HAP-1 (cell line): ENCODE results near the gene ASB4.
"Not testable (repeated sequence)": the region's sequence is repeated elsewhere in the genome, so short reads cannot be mapped to it uniquely, and the experiment has no call there.

Source experiments
- DNase-seq, 2 experiments: peaks; one replicate each; pipeline ENCODE4 v3.0.0-alpha.2; 2016 to 2020; ENCODE audit warnings: low spot score in 2 of 2
- H3K27me3 ChIP-seq: fragments of 250-450 bp; sonication (Bioruptor Pico); 2 replicates; pipeline ENCODE4 v1.5.1; 2020; ENCODE audit warnings: low read depth, mild to moderate bottlenecking, moderate library complexity
- H3K36me3 ChIP-seq: fragments of 250-450 bp; sonication (Bioruptor Pico); replicated peaks from 2 replicates; pipeline ENCODE4 v1.5.1; 2020; ENCODE audit warnings: mild to moderate bottlenecking
- H3K4me1 ChIP-seq: fragments of 250-450 bp; sonication (Bioruptor Pico); 2 replicates; pipeline ENCODE4 v1.5.1; 2020; ENCODE audit warnings: mild to moderate bottlenecking
- H3K4me3 ChIP-seq: fragments of 250-450 bp; sonication (Bioruptor Pico); 2 replicates; pipeline ENCODE4 v1.5.1; 2020; ENCODE audit warnings: mild to moderate bottlenecking, moderate library complexity
- H3K9me3 ChIP-seq: fragments of 250-450 bp; sonication (Bioruptor Pico); 2 replicates; pipeline ENCODE4 v1.5.1; 2020; ENCODE audit warnings: mild to moderate bottlenecking, moderate library complexity
- in situ Hi-C: fragments of 300-500 bp; cut with MboI; formaldehyde crosslinking; loops from 3 replicates; pipeline ENCODE4 v1.14.3; 2020; ENCODE audit warnings: low sequenced_read_pairs, inconsistent platforms, mixed read lengths

ASB4 gene

DNA sequence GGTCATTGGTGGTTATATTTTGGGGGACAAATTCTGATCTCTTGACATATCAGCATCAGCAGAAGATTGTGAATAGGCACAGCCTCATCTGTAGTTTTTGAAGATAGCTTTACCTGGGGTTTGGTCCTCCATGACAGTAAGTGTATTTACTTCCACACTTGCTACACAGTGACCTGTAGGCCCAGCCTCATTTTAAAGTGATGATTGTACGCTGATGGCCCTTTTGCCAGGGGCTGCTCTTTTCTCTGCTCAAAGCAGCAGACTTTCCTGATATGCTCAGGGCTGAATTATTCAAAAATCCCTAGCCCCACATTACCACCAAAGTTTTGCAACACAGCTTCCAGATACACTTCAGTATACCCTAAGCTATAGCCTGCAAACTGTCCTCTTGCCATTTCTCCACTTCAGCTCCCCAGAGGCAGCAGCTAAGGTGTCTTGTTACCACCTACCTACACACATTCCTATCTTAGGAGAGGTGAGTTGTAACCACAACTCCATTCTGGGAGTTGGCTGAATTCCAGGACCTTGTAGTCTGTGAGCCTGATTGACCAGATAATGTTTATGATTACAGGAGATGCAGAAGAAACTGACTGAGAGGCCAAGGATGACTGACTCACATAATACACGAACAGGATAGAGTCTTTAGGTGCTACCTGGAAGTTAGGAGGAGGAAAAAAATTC is 6.0 kb downstream of the ASB4 start:
- H3K4me3 ChIP-seq = no peak overlapping the region
- H3K4me1 ChIP-seq = no peaks in the 10 kb centered on the region
- no peaks in the 10 kb centered on the region for H3K27me3 ChIP-seq
- in situ Hi-C loops = loop anchor here (25.0 kb wide), 2 partner anchors 1054 to 1204 kb away; no protein-coding TSS in a partner anchor
- no peak for DNase-seq
- H3K36me3 ChIP-seq = no peaks in the 10 kb centered on the region
- H3K9me3 ChIP-seq = no peaks in the 10 kb centered on the region

GRCh38 chr7:95493247-95493646 is 7.5 kb downstream of the ASB4 start:
- Histone ChIP-seq H3K4me1 (no peaks in the 10 kb centered on the region), H3K36me3 (no peaks in the 10 kb centered on the region), H3K4me3 (no peak overlapping the region), H3K9me3 (no peaks in the 10 kb centered on the region), H3K27me3 (no peaks in the 10 kb centered on the region)
- DNase-seq = no peak
- in situ Hi-C loops = loop anchor here (25.0 kb wide), 2 partner anchors 1056 to 1206 kb away; no protein-coding TSS in a partner anchor

DNA sequence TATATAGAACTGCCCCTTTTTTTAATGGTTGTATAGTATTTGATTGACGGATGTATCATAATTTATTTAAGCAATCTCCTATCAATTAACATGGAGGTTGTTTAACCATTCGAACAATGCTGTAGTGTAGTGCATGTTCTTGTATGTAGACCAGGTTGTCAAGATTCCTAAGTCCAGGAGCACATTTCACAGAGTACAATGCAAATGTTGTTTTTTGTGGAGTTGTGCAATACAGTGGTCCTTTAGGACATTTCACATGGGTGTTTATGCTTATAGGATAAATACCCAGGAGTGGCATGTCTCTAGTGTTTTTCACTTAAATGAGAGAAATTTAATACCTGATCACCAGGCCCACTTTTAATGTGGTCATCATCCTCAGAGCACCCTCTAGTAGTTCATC is 8.1 kb downstream of the ASB4 start:
- no peaks in the 10 kb centered on the region for H3K36me3 ChIP-seq
- H3K4me3 ChIP-seq = no peak overlapping the region
- DNase-seq = no peak
- in situ Hi-C loops = loop anchor here (25.0 kb wide), 2 partner anchors 1057 to 1207 kb away; no protein-coding TSS in a partner anchor
- no peaks in the 10 kb centered on the region for H3K4me1 ChIP-seq
- H3K27me3 ChIP-seq = no peaks in the 10 kb centered on the region
- no peaks in the 10 kb centered on the region for H3K9me3 ChIP-seq

- no peak overlapping the region for H3K4me3 ChIP-seq
- no peak for DNase-seq
- H3K27me3 ChIP-seq = no peaks in the 10 kb centered on the region
- H3K36me3 ChIP-seq = no peaks in the 10 kb centered on the region
- H3K4me1 ChIP-seq = peaks cover 11% of the 10 kb centered on the region
- no peaks in the 10 kb centered on the region for H3K9me3 ChIP-seq
- in situ Hi-C loops = no loop called here
Observed at GRCh38 chr7:95501261-95501832, 15.6 kb downstream of the ASB4 start.

DNA sequence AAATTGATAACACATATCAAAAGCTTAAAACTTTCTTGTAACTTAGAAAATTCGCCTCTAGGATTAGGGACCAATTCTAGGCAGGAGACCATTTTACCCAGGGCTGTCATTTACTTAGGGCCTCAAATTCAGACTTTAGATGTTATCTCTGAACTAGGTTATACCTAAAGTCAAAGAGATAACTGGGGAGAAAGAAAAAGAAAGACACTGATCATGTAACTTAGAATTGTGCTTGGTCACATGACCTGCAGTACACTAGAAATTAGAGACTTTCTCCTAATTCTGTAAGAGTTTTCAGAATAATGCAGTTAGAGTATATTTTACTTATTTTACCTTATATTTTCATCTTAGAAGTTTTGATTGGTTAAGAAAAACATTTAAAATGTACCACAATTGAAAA is 16.7 kb downstream of the ASB4 start:
- no peak for DNase-seq
- H3K27me3 ChIP-seq = peaks cover 4% of the 10 kb centered on the region
- peaks cover 11% of the 10 kb centered on the region for H3K4me1 ChIP-seq
- no peaks in the 10 kb centered on the region for H3K9me3 ChIP-seq
- no peak overlapping the region for H3K4me3 ChIP-seq
- no peaks in the 10 kb centered on the region for H3K36me3 ChIP-seq
- in situ Hi-C loops = no loop called here

GRCh38 chr7:95503271-95504131 is 17.8 kb downstream of the ASB4 start:
- peak in 1 of 2 experiments; percentile 53 for DNase-seq
- in situ Hi-C loops = no loop called here
- Histone ChIP-seq H3K4me3 (no peak overlapping the region), H3K9me3 (no peaks in the 10 kb centered on the region), H3K27me3 (peaks cover 9% of the 10 kb centered on the region), H3K4me1 (peaks cover 11% of the 10 kb centered on the region), H3K36me3 (no peaks in the 10 kb centered on the region)

- H3K36me3 ChIP-seq, H3K9me3 ChIP-seq, H3K27me3 ChIP-seq, DNase-seq, in situ Hi-C loops, H3K4me3 ChIP-seq: not testable (repeated sequence)
- H3K4me1 ChIP-seq = peaks cover 11% of the 10 kb centered on the region
Observed at GRCh38 chr7:95504132-95504588, 18.4 kb downstream of the ASB4 start.

- DNase-seq = no peak
- peaks cover 9% of the 10 kb centered on the region for H3K27me3 ChIP-seq
- in situ Hi-C loops = no loop called here
- H3K4me1 ChIP-seq = peaks cover 7% of the 10 kb centered on the region
- H3K9me3 ChIP-seq = no peaks in the 10 kb centered on the region
- H3K36me3 ChIP-seq = no peaks in the 10 kb centered on the region
- H3K4me3 ChIP-seq = no peak overlapping the region
Observed at GRCh38 chr7:95508780-95509179, 23.0 kb downstream of the ASB4 start.

DNA sequence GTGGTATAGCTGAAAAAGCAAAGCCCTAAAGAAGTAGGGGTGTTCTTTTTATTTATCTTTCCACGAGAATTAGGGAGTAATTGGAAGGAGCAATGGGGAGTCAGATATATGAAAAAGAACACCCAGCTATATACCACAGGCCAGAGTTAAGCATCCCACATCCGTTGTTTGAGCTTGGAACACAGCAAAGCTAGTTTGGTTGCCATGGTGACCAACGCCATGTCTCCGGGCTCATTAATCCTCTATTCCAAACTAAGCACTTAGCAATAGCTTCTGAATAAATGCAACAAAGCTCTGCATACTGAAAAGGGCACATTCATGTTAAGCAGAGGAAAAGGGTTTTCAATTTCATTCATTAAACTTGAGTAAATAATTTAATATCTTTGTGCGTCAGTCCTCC is 23.5 kb downstream of the ASB4 start:
- peaks cover 2% of the 10 kb centered on the region for H3K4me1 ChIP-seq
- no peak overlapping the region for H3K4me3 ChIP-seq
- no peaks in the 10 kb centered on the region for H3K36me3 ChIP-seq
- peaks cover 9% of the 10 kb centered on the region for H3K27me3 ChIP-seq
- peak; percentile 84 to 86 for DNase-seq
- no peaks in the 10 kb centered on the region for H3K9me3 ChIP-seq
- in situ Hi-C loops = no loop called here

GRCh38 chr7:95511716-95512260 is 26.0 kb downstream of the ASB4 start:
- in situ Hi-C loops = no loop called here
- H3K9me3 ChIP-seq = no peaks in the 10 kb centered on the region
- no peaks in the 10 kb centered on the region for H3K4me1 ChIP-seq
- DNase-seq = peak; percentile 59 to 84
- no peaks in the 10 kb centered on the region for H3K36me3 ChIP-seq
- no peak overlapping the region for H3K4me3 ChIP-seq
- H3K27me3 ChIP-seq = peaks cover 14% of the 10 kb centered on the region

- Histone ChIP-seq H3K27me3 (peaks cover 11% of the 10 kb centered on the region), H3K4me3 (no peak overlapping the region), H3K9me3 (no peaks in the 10 kb centered on the region), H3K4me1 (peaks cover 4% of the 10 kb centered on the region; the same call in 1 of the 2 replicates), H3K36me3 (no peaks in the 10 kb centered on the region)
- in situ Hi-C loops = no loop called here
- DNase-seq = no peak
Observed at GRCh38 chr7:95517458-95517857, 31.7 kb downstream of the ASB4 start.

DNA sequence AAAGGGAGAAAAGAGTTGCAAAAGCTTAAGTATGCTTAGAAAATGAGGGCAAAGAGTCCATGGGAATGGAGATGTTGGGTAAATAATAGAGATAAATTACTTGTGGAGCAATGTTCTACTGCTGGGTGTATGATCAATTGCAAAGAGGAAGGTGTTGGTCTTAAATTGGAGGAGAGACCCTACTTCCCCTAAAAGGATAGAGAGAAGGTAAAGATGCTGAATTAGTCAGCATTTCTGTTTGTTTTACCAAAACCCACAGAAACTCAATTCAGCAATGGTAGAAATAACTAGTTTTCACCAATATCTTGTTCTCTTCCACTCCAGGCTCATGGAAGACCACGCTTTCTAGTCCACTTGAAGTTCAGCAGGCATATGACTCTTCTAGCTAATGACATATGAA is 32.1 kb downstream of the ASB4 start:
- Histone ChIP-seq H3K4me1 (peaks cover 4% of the 10 kb centered on the region; the same call in 1 of the 2 replicates), H3K27me3 (peaks cover 13% of the 10 kb centered on the region), H3K4me3 (no peak overlapping the region), H3K36me3 (no peaks in the 10 kb centered on the region), H3K9me3 (no peaks in the 10 kb centered on the region)
- in situ Hi-C loops = no loop called here
- no peak for DNase-seq

DNA sequence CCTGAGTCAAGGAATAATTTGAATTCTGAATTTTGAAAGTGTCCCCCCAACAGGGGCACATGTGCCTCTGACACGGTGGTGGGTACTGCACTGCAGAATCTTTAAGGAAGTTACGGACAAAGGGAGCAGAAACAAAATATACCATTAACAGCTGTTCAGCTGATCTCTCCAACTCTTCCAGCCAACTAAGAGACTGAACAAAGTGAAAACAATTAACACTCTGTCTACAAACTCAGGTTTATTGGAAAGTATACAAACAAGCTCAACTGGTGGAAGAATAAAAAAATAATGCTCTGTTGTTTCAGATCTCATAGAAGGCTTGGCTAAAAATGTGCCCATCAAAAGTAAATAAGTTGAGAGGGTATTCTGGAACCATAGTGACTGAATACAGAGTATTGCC is 34.4 kb downstream of the ASB4 start:
- Histone ChIP-seq H3K36me3 (no peaks in the 10 kb centered on the region), H3K4me3 (no peak overlapping the region), H3K27me3 (peaks cover 21% of the 10 kb centered on the region), H3K9me3 (no peaks in the 10 kb centered on the region), H3K4me1 (peaks cover 4% of the 10 kb centered on the region; the same call in 1 of the 2 replicates)
- no peak for DNase-seq
- in situ Hi-C loops = no loop called here
